Stimulated activated naive CD8-positive, alpha-beta T cell treated with anti-CD3 and anti-CD28 coated beads, Interleukin-15, Interleukin-2, amounts not matched to agents 100 U/mL and 50 U/mL, for 24 hours (primary cell): ENCODE results near the gene TXLNA.

ENCODE experiments used
- ATAC-seq: fragments of 150-1000 bp; cut with Tn5 transposase; one replicate; pipeline ENCODE4 v1.10.0; 2021
- DNase-seq: peaks from one replicate; pipeline ENCODE4 v3.0.0; 2021

TXLNA gene

DNA sequence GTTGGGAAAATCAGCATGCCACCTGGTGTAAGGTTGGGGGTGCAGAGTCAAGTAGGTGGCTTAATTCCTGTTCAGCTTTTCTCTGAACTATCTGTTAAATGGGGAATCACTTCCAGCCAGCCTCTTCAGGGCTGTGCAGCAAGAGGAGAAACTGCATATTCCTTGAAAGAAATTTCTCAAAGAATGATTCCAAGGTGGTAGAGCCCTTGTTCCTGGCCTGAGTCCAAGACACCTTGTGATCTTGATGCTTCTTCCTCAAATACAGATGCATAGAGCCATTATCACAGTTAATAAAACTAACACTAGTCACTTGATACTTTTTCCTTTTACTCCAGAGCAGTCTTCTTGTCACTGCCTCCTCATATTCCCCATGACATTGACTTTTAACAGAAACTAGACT is 5.2 kb downstream of the TXLNA start:
- ATAC-seq (no peak), DNase-seq (no peak)

DNA sequence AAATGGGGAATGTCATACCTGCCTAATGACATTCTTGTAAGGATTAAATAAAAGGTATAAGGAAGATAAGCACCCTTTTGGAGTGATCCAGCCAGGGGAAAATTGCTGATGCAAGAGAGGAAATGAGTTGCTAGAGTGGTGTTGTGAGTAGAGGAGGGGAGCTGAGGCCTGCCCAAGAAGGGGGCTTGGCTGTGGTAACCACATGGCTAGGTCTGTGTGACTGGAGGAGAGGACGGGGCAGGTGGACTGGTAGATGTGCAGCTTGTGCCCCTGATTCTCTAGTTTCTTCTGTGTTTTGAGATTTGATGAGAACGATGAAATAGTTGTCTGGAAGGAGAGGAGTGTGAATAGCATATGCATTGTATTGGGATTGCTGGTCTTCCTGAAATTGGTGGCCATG is 6.6 kb downstream of the TXLNA start:
- no peak for ATAC-seq
- DNase-seq = no peak

DNA sequence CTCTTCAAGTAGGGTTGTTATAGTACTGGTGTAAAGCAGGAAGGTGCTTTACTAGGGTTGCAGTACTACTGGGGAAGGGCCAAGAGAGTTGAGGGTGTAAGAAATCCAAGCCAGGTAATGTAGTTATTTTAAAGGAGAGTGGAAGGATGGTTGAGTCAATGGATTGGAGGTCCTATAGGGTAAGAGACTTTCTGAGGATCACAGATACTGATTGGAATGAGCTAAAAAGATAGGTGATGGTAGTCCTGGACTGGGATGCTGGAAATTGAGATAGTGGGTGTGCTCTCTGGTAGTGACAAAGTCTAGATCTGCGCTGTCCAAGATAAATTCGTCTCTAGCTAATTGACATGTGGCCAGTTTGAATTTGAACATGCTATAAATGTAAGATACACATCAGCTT is 7.0 kb downstream of the TXLNA start:
- no peak for DNase-seq
- no peak for ATAC-seq

DNA sequence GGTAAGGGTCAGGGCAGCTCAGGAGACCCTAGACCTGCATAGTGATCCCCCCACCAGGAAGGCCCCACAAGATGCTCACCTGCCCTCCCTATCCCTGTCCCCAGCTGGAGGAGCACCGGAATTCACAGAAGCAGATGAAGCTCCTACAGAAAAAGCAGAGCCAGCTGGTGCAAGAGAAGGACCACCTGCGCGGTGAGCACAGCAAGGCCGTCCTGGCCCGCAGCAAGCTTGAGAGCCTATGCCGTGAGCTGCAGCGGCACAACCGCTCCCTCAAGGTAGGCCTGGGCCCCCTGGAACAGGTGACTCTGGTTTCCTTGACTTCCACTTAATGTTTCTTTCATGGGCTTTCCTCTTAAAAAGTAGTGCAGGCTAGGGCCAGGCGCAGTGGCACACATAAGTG is 8.4 kb downstream of the TXLNA start:
- no peak for ATAC-seq
- DNase-seq = no peak

DNA sequence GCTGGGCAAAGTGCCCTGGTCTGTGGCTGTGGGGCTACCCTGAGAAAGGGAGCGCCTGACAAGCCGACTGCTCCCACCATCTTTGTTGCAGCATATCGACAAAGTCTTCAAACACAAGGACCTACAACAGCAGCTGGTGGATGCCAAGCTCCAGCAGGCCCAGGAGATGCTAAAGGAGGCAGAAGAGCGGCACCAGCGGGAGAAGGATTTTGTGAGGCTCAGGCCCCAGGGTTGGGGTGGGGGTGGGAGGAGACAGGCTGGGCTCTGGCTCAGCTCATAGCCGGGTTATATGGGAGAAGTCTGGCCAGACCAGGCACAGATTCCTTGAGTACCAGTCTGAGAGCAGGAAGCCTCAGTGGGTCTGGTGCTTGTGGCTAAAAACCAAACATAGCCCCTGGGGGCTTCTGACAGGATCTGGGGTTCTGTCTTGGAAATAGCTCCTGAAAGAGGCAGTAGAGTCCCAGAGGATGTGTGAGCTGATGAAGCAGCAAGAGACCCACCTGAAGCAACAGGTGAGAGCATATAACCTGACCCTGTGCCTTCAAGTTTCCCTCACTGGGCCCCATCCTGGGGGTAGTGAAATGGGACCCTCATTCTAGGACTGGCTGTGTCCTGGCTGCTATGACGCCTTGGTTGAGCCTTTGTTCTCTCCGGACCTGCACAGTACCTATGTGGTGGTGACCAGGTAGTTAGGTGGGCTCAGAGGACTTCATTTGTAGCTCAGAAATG is 12.9 kb downstream of the TXLNA start:
- no peak for ATAC-seq
- DNase-seq = no peak

DNA sequence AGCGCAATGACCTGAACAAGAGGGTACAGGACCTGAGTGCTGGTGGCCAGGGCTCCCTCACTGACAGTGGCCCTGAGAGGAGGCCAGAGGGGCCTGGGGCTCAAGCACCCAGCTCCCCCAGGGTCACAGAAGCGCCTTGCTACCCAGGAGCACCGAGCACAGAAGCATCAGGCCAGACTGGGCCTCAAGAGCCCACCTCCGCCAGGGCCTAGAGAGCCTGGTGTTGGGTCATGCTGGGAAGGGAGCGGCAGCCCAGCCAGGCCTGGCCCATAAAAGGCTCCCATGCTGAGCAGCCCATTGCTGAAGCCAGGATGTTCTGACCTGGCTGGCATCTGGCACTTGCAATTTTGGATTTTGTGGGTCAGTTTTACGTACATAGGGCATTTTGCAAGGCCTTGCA is 15.5 kb downstream of the TXLNA start:
- no peak for ATAC-seq
- no peak for DNase-seq

DNA sequence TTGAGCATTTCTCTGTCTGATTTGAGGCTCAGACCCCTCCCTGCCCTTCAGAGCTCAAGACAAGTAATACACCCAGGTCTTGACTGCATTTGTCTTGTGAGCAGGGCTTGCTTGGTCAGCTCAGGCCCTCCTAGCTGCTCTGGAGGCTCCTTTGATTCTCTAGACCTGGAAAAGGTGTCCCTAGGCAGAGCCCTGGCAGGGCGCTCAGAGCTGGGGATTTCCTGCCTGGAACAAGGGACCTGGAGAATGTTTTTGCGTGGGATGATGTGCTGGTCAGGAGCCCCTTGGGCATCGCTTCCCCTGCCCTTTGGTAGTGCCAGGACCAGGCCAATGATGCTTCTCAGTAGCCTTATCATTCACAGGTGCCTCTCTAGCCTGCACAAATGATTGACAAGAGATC is 16.1 kb downstream of the TXLNA start:
- no peak for DNase-seq

DNA sequence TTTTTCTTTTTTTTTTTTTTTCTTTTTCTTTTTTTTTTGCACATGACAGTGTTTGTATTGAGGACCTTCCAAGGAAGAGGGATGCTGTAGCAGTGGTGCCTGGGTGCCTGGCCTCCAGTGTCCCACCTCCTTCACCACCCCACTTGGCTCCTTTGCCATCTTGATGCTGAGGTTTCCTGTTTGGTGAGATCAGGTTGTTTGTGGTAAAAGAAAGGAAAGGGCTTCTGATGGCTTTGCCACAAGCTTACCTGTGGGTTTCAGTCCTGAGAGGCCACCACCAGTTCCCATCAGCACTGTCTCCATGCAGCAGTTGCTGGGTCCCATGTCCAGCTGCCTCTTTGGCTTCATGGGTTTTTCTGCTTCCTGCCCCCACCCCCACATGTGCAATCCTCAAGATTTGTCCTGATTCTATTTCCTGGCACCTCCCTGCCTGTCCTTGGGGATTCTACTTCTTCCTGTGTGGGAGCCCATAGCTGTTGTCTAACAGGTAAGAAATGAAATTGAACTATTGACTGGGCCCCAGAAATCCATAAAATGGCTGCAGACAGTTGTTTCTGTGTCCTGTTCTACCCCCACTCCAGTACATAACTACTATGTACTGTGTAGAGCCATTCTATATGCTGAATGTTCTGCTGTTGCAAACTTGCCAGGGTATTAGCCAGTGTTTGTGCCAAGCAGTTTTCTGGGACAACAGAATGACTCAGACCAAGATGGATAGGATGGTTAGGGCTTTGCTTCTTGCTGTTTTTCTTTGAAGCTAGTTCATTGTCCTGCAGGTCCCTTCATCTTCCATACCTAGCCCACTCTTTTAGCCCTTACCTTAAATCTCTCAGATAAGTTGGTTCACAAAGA is 16.7 kb downstream of the TXLNA start:
- ATAC-seq (no peak), DNase-seq (no peak)

More for the DNA sequence above, 16.1 kb downstream of the TXLNA start:
- no peak for ATAC-seq

DNA sequence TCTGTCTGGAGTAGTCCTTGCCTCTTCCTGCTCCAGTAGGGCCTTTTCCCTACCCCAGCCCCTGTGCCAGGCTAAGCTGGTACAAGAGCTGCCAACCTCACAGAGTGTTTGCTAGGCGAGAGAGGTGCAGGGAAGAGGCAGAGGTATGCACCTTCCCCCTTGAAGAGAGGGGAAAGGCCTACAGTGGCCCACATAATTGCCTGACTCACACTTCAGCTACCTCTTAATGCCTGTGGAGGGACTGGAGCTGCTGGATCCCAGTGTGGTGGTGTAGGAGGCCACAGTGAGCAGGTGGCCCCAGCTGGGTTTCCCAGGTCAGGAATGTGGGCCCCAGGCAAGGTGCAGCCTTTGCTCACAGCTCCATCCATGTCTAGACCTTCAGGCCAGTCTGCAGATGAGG is 17.6 kb downstream of the TXLNA start:
- no peak for ATAC-seq

DNA sequence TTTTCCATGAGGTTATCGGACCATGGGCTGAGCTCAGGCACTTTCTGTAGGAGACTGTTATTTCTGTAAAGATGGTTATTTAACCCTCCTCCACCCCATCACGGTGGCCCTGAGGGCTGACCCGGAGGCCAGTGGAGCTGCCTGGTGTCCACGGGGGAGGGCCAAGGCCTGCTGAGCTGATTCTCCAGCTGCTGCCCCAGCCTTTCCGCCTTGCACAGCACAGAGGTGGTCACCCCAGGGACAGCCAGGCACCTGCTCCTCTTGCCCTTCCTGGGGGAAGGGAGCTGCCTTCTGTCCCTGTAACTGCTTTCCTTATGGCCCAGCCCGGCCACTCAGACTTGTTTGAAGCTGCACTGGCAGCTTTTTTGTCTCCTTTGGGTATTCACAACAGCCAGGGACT is 18.4 kb downstream of the TXLNA start:
- ATAC-seq = no peak
- no peak for DNase-seq

More for the DNA sequence above, 17.6 kb downstream of the TXLNA start:
- no peak for DNase-seq

DNA sequence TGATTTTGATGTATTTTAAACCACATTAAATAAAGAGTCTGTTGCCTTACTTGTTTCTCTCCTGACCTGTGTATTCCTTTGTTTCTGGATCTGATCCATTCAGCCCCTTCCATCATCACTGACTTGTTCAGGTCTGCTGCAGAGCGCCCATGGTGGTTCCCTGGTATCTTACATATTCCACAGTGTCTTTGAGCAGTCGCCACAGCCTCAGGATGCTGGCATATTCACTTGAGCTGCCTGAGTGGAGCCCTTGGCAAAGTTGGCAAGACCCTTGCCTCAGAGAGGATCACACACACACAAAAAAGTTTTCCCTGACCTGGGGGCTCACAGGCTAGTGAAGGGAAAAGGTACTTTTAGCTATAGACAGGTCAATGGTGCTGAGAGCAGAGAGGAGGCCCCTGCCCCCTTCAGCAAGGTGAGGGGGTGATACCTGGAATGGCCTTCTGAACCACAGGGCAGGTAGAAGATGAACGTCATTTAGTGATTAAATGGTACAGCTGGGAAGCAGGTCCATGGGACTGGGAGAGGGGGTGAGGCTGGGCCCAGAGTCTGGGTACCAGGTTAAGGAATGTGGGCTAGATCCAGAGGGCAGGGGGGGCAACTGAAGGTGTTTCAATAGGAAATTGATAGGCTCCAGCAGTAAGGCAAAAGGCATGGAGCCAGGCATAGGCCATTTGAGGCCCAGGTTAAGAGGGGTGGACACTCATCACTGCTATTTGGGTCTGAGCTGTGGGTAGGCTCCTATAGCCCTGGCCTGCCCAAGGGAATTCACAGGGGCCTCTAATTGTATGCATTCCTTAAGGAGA is 19.0 kb downstream of the TXLNA start:
- DNase-seq (no peak), ATAC-seq (no peak)

DNA sequence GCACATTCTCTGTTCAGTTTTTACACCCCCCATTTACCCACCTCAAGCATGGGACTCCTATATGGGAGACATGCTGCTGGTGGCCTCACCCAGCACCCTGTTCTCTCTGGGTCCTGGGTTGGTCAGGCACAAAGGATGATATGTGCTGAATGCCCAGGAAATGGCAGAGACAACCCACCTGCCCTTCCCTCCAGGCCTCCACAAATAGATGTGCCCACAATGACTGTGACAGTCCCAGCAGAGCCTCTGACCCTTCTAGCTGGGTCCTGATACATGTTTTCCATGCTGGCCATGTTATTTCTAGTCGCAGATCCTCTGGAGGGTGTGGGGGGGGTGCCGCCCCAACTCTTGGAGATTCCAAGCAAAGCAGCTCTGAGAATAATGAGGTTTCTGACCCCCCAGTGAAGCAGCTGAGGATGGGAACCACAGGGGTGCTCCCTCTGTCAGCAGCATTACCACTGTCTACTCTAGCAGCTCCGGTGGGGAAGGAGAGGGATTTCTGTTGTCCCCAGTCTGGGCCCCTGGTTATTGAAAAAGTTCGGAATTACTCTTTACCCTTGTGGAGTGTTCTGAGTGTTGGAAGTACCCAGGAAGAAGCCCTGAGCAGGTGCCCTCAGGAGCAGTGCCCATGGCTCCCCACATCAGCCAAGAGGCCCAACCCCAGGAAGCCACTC is 19.7 kb downstream of the TXLNA start:
- ATAC-seq (no peak), DNase-seq (no peak)

DNA sequence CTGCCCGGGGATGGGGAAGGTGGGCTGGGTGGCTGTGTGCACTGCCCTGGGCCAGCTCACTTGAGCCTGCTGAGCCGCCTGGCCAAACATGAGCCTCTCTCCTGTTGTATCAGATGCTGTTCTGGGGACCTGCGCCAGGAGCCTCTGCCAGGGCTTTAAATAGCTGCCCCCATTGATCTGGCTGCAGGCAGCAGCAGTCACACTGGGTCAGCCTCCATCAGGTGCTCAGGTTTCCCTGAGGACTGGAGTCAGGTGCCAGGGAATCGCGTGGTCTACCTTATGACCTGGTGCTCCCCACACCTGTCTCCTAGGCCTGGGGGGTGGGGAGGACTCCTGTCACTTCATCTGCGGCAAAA is 20.2 kb downstream of the TXLNA start:
- no peak for ATAC-seq

DNA sequence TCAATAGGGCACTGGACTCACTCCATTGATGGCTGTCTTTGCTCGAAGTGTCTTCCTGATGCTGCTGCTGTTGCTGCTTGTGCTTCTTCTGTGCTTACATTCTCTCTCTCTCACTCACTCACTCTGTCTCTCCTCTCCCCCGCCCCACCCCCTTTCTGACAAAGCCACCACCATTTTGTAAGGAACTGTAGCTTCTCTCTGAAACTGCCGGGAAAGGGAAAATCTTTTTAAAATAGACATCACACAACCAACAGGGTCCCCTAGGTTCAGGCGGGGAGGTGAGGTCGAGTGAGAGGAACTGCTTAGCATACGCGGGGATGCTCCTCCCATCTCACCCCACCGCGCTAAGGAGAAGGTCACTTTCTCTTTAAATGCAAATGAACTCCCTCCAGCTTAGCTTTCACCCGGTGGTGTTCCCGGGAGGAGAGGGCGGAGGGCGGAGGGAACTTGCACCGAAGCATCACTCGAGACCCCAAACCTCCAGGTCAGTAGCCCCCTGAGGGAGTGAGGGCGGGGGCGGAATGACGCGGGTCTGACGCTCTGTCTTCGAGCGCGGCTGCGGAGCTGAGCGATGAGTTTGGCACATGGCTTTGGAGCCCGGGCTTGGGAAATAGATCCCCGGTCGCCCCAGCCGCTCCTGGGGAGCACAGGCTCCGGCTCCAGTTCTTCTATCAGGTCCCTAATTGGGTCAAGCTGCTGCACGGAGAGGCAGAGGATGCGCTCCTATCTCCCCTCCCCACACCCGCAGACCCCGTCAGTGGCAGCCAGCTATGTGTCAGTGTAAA is 20.9 kb downstream of the TXLNA start, which contains the start of gene CCDC28B:
Gene CCDC28B (plus strand): TSS at position 370 of the 785 bp plus-strand sequence. CDS start 1,341 bp downstream, outside the sequence.
- peak; percentile 50 for ATAC-seq
- DNase-seq = peak; percentile 77

More for the DNA sequence above, 20.2 kb downstream of the TXLNA start:
- DNase-seq = no peak

DNA sequence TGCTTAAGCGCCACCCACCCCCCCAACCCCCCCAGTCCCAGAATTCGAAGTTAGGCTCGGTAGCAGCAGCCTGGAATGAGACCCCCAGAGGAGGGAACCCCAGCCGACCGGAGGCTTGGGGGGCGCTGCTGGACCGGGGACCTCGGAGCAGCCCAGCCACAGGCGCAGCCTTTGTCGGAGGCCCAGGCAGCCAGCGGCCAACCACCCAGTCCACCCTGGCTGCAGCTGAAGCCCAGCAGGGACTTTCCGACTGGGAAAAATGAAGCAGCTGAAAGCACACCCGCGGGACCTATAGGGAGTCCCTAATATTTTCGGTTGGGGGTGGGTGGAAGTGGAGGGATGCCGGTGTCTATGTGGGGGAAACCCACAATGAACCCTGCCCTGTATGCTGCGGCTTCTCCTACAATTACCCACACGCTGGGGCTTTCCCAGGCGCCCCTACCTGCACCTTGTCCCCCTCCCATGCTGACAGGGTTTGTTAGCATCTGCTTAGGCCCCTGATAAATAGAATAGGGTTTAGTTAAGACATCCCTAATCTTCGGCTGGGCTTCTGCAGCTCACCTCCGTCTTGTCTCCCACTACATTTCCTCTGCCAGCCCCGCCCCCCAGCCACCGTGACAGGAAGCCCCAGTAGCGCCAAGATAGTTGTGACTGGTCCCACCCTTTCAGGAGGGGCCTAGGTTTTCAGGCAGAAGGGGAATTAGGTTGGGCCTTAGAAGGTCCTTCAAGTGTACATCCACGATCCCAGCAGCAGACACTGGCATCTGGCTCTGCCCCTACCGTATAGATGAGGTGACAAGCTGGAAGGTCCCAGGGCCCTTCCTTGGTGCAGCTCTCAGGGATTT is 21.8 kb downstream of the TXLNA start:
- ATAC-seq (peak; percentile 56), DNase-seq (peak; percentile 90)

DNA sequence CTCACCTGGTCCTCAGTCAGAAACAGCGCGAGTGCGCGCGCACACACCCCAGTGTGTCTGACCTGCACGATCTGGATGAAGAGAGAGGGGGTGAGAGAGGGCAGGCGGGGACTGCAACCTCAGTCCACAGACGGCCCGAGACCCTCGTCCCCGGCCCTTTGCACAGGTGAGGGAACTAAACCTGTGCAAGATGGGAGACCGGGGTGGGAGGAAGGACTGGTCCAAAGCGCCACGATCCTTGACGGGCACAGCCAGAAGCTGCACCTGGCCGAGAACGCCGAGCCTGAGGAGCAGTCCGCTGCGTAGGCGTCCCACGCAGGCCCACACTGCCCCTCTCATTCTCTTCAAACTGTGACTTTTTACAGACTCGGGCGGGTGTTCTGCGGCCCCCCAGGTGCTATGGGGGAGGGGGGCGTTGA is 25.5 kb downstream of the TXLNA start:
- DNase-seq = no peak
- no peak for ATAC-seq

DNA sequence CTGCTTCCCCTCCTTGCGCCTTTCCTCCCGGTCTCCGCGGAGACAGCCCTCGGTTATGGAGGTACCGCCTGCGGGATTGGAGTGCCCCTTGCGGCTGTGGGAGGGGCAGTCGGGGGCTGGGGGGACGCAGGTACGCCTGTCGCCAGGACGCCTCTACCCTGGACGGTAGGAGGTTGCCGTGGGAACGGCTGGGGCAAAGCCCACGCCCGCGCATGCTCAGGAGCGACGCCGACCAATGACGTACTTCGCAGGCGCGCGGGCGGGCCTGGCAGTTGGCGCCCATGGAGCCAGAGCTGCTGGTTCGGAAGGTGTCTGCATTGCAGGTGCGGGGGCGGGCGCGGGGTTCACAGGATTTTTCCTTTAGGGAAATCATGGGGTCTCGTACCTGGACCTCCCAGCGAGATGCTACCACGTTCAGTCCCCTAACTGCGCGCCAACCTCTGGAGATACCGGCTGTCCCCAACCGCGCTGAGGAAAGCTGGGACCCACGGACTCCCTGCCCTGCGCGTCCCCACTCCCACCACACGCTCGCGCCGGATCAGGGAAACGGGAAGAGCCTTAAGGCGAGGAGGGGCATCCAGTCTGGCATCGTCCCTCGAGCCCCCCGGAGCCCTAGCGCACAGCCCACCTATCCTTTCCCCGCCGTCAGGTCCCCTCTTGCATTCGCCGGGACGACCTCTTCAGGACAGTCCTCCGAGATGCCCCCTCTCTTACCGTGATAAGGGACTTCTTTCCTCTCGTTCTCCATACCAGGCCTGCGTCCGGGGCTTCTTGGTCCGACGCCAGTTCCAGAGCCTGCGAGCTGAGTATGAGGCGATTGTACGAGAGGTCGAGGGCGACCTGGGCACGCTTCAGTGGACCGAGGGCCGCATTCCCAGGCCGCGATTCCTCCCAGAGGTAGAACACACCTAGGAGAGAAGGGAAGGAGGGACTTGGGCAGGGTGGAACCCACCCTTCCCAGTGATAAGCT is 26.2 kb downstream of the TXLNA start, which contains the start of gene IQCC:
Gene IQCC (plus strand): TSS at position 271 of the 970 bp plus-strand sequence. CDS start 11 bp downstream, at position 282.
- DNase-seq = peak; percentile 90
- ATAC-seq = peak; percentile 60

DNA sequence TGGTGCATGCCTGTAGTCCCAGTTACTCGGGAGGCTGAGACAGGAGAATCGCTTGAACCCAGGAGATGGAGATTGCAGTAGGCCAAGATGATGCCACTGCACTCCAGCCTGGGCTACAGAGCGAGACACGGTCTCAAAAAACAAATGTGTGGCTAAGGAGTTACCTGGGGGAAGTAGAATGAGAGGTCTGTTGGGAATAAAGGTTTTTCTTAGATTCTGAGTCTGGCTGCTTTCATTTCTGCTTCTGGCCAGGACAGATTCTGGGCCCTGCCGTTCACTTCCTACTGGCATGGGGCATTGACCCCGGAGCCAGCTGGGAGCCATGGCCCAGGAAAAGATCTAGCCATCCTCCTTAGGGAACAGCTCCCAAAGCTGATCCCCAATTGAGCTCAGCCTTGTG is 29.0 kb downstream of the TXLNA start:
- ATAC-seq (no peak), DNase-seq (no peak)

DNA sequence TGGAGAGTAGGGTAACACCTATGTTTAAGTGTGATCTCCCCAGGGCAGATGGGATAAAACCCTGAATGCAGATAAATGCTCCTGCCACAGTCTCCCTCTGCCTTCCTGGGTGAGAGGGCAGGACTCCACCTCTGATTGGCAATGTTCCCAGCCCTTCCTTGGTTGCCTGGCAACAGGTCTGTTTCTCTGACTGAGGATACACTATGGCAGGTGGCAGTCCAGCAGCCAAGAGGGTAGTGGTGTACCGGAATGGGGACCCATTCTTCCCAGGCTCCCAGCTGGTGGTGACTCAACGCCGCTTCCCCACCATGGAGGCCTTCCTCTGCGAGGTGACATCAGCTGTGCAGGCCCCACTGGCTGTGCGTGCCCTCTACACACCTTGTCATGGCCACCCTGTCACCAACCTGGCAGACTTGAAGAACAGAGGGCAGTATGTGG is 29.4 kb downstream of the TXLNA start, which contains the start of gene DCDC2B:
Gene DCDC2B (plus strand): TSS at position 199 of the 438 bp plus-strand sequence. CDS start 5 bp downstream, at position 204.
- DNase-seq (no peak), ATAC-seq (no peak)
